ENCODE results near the gene BRD2. TPM values are rescaled to one million over a fixed set of nuclear protein-coding genes. Genes with fewer than 3 reads are reported as not detected.

BRD2 gene
- total RNA-seq, 1 donor from 2014 or later = 238 TPM

- H3K4me3 Mint-ChIP-seq (ENCODE audit: low read depth) = no peak overlapping the region
- H3K27me3 Mint-ChIP-seq = peaks cover 30% of the 10 kb centered on the region
- no peak overlapping the region for H3K27ac Mint-ChIP-seq
- no peak for DNase-seq (ENCODE audit: low spot score, unreplicated experiment)
- peaks cover 8% of the 10 kb centered on the region for H3K4me1 Mint-ChIP-seq (ENCODE audit: low read depth)
- no peak for TF ChIP-seq CTCF (IDR thresholded peaks at IDR 0.05; ENCODE audit: unreplicated experiment)
- no peaks in the 10 kb centered on the region for H3K36me3 Mint-ChIP-seq (ENCODE audit: insufficient read depth)
- H3K9me3 Mint-ChIP-seq (ENCODE audit: low read depth) = no peaks in the 10 kb centered on the region
These were observed 39.5 kb downstream of the BRD2 start for GRCh38 chr6:33007831-33008400.

- peak; percentile 17 for TF ChIP-seq CTCF (IDR thresholded peaks at IDR 0.05; ENCODE audit: unreplicated experiment)
- DNase-seq (ENCODE audit: low spot score, unreplicated experiment) = no peak
- Mint-ChIP-seq H3K9me3 (ENCODE audit: low read depth) (no peaks in the 10 kb centered on the region), H3K27ac (no peak within 1 kb of the TSS), H3K4me3 (ENCODE audit: low read depth) (peak within 1 kb of the TSS; percentile 69), H3K4me1 (ENCODE audit: low read depth) (peaks cover 8% of the 10 kb centered on the region), H3K36me3 (ENCODE audit: insufficient read depth) (no peaks in the 10 kb centered on the region), H3K27me3 (peaks cover 22% of the 10 kb centered on the region)
These were observed 40.8 kb downstream of the BRD2 start, which contains the start of gene HLA-DOA for GRCh38 chr6:33008944-33009861. Gene HLA-DOA, minus strand, starts transcription at chr6:33009591.

- TF ChIP-seq CTCF (IDR thresholded peaks at IDR 0.05; ENCODE audit: unreplicated experiment) = no peak
- peaks cover 22% of the 10 kb centered on the region for H3K27me3 Mint-ChIP-seq
- no peak overlapping the region for H3K27ac Mint-ChIP-seq
- no peaks in the 10 kb centered on the region for H3K36me3 Mint-ChIP-seq (ENCODE audit: insufficient read depth)
- H3K4me3 Mint-ChIP-seq (ENCODE audit: low read depth) = no peak overlapping the region
- DNase-seq (ENCODE audit: low spot score, unreplicated experiment) = no peak
- no peaks in the 10 kb centered on the region for H3K9me3 Mint-ChIP-seq (ENCODE audit: low read depth)
- H3K4me1 Mint-ChIP-seq (ENCODE audit: low read depth) = peaks cover 9% of the 10 kb centered on the region
These were observed 42.0 kb downstream of the BRD2 start for GRCh38 chr6:33010356-33010755.

- H3K4me1 Mint-ChIP-seq (ENCODE audit: low read depth) = peaks cover 22% of the 10 kb centered on the region
- H3K9me3 Mint-ChIP-seq (ENCODE audit: low read depth) = no peaks in the 10 kb centered on the region
- no peak overlapping the region for H3K4me3 Mint-ChIP-seq (ENCODE audit: low read depth)
- H3K27ac Mint-ChIP-seq = no peak overlapping the region
- DNase-seq (ENCODE audit: low spot score, unreplicated experiment) = no peak
- TF ChIP-seq CTCF (IDR thresholded peaks at IDR 0.05; ENCODE audit: unreplicated experiment) = no peak
- H3K27me3 Mint-ChIP-seq = peaks cover 30% of the 10 kb centered on the region
- no peaks in the 10 kb centered on the region for H3K36me3 Mint-ChIP-seq (ENCODE audit: insufficient read depth)
These were observed 45.2 kb downstream of the BRD2 start for GRCh38 chr6:33013608-33014007.

GRCh38 chr6:33014841-33015634 is 46.6 kb downstream of the BRD2 start:
- no peak overlapping the region for H3K27ac Mint-ChIP-seq
- H3K4me1 Mint-ChIP-seq (ENCODE audit: low read depth) = peaks cover 25% of the 10 kb centered on the region
- H3K27me3 Mint-ChIP-seq = peaks cover 25% of the 10 kb centered on the region
- H3K4me3 Mint-ChIP-seq (ENCODE audit: low read depth) = no peak overlapping the region
- H3K36me3 Mint-ChIP-seq (ENCODE audit: insufficient read depth) = no peaks in the 10 kb centered on the region
- DNase-seq (ENCODE audit: low spot score, unreplicated experiment) = peak; percentile 49
- peak; percentile 85 for TF ChIP-seq CTCF (IDR thresholded peaks at IDR 0.05; ENCODE audit: unreplicated experiment)
- H3K9me3 Mint-ChIP-seq (ENCODE audit: low read depth) = no peaks in the 10 kb centered on the region

All from progenitor cell of endocrine pancreas (in vitro differentiated cells).